BE2C (cell line): Measurements from ENCODE around the gene KRTAP4-4. TPM values are rescaled to one million over a fixed set of nuclear protein-coding genes. Genes with fewer than 3 reads are reported as not detected.
"Not testable (repeated sequence)": the region's sequence is repeated elsewhere in the genome, so short reads cannot be mapped to it uniquely, and the experiment has no call there.

Experiments
- DNase-seq: peaks from one replicate; pipeline ENCODE4 v3.0.0-alpha.2; 2020
- H3K27me3 ChIP-seq: fragments of 250-450 bp; sonication (Bioruptor Pico); 2 replicates; pipeline ENCODE4 v1.5.1; 2020; ENCODE audit warnings: mild to moderate bottlenecking
- H3K36me3 ChIP-seq: fragments of 250-450 bp; sonication (Bioruptor Pico); 2 replicates; pipeline ENCODE4 v1.5.1; 2020; ENCODE audit warnings: mild to moderate bottlenecking
- H3K4me1 ChIP-seq: fragments of 250-450 bp; sonication (Bioruptor Pico); 2 replicates; pipeline ENCODE4 v1.5.1; 2020
- H3K4me3 ChIP-seq: 2 replicates; pipeline ENCODE4 v1.5.1; 2011; ENCODE audit warnings: low read depth, low read length
- H3K9me3 ChIP-seq: fragments of 250-450 bp; sonication (Bioruptor Pico); 2 replicates; pipeline ENCODE4 v1.5.1; 2020
- CTCF ChIP-seq: IDR thresholded peaks from 2 replicates; pipeline ENCODE4 v1.5.1; 2012; ENCODE audit warnings: mild to moderate bottlenecking, low read depth, low read length
- polyA plus RNA-seq: library from polyadenylated mRNA; unstranded; fragments of >200 nt; gene quantifications from one replicate; pipeline ENCODE4 v1.2.1, GENCODE V29; 2012; ENCODE audit warnings: low read depth, missing spikeins; ENCODE audit not compliant: insufficient read length, insufficient read depth

The KRTAP4-4 gene
- not detected for polyA plus RNA-seq

DNA sequence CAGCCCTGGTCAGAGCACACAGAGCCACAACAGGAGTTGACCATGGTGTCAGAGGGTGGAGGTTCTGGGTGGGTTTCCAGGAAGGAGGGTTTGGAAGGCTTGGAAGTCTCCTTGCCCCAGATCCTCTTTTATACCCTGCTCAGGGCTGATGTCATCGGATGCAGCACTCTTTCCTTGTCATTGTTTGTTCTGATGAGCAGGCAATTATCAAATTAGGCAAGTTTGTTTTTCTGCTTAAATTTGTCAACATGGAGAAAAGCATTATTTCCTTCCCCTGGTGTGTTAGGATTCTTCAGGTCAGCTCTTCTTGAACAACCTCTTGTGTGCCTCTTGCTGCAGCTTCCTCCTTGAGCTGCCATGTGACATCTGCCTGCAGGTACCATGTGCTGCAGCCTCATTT is at the start of gene KRTAP4-4:
Gene KRTAP4-4, minus strand, starts transcription at position 101 of the 400 bp plus-strand sequence. Its CDS starts 57 bp downstream, at position 44.
- Histone ChIP-seq H3K4me1 (no peaks in the 10 kb centered on the region), H3K4me3 (no peak within 1 kb of the TSS), H3K36me3 (no peaks in the 10 kb centered on the region), H3K27me3 (peaks cover 9% of the 10 kb centered on the region), H3K9me3 (no peaks in the 10 kb centered on the region)
- DNase-seq = no peak
- no peak for TF ChIP-seq CTCF

- Histone ChIP-seq H3K4me3 (no peak overlapping the region), H3K36me3 (no peaks in the 10 kb centered on the region), H3K4me1 (no peaks in the 10 kb centered on the region), H3K27me3 (no peaks in the 10 kb centered on the region), H3K9me3 (no peaks in the 10 kb centered on the region; the same call in 1 of the 2 replicates)
- no peak for DNase-seq
- TF ChIP-seq CTCF = no peak
These were observed 39.0 kb upstream of the KRTAP4-4 start for GRCh38 chr17:41199421-41200078.

- Histone ChIP-seq H3K27me3 (no peaks in the 10 kb centered on the region), H3K4me3 (no peak overlapping the region), H3K4me1 (no peaks in the 10 kb centered on the region), H3K9me3 (no peaks in the 10 kb centered on the region; the same call in 1 of the 2 replicates), H3K36me3 (no peaks in the 10 kb centered on the region)
- no peak for TF ChIP-seq CTCF
- DNase-seq = no peak
These were observed 35.5 kb upstream of the KRTAP4-4 start for GRCh38 chr17:41196068-41196467.

- DNase-seq = no peak
- Histone ChIP-seq H3K27me3 (peaks cover 17% of the 10 kb centered on the region), H3K4me3 (no peak overlapping the region), H3K4me1 (no peaks in the 10 kb centered on the region), H3K9me3 (no peaks in the 10 kb centered on the region), H3K36me3 (no peaks in the 10 kb centered on the region)
- no peak for TF ChIP-seq CTCF
These were observed 29.8 kb upstream of the KRTAP4-4 start for GRCh38 chr17:41190328-41190727.

DNA sequence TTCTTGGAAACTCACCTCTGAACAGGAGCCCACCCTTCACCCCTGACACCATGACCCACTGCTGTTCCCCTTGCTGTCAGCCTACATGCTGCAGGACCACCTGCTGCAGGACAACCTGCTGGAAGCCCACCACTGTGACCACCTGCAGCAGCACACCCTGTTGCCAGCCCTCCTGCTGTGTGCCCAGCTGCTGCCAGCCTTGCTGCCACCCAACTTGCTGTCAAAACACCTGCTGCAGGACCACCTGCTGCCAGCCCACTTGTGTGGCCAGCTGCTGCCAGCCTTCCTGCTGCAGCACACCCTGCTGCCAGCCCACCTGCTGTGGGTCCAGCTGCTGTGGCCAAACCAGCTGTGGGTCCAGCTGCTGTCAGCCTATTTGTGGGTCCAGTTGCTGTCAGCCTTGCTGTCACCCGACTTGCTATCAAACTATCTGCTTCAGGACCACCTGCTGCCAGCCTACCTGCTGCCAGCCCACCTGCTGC is 29.3 kb upstream of the KRTAP4-4 start, which contains the start of gene KRTAP9-1:
Gene KRTAP9-1, plus strand, starts transcription at position 51 of the 482 bp plus-strand sequence. Its CDS starts 0 bp downstream, at position 51.
- H3K9me3 ChIP-seq, H3K36me3 ChIP-seq, DNase-seq, H3K4me3 ChIP-seq, H3K4me1 ChIP-seq: not testable (repeated sequence)
- peaks cover 18% of the 10 kb centered on the region for H3K27me3 ChIP-seq

DNA sequence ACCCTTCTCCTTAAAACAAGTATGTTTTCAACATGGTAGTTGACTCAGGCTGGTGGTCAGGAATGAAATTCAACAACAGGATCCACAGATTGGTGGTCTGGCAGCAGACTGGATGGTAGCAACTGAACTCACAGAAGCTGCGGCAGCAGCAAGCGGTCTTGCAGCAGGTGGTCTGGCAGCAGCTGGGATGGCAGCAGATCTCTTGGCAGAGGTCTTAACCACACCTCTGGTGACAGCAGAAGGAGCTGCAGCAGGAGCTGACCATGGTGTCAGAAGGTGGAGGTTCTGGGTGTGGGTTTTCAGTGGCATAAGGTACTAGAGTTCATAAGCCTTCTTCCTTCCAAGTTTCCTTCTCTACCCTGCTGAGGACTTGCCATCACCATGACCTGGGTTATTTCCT is 26.3 kb upstream of the KRTAP4-4 start:
- Histone ChIP-seq H3K9me3 (no peaks in the 10 kb centered on the region; the same call in 1 of the 2 replicates), H3K4me1 (no peaks in the 10 kb centered on the region), H3K4me3 (no peak overlapping the region), H3K36me3 (no peaks in the 10 kb centered on the region), H3K27me3 (peaks cover 30% of the 10 kb centered on the region)
- DNase-seq = no peak
- TF ChIP-seq CTCF = no peak
